Measurements from ENCODE around the gene CYGB. TPM values are rescaled to one million over a fixed set of nuclear protein-coding genes. Genes with fewer than 3 reads are reported as not detected.

The CYGB gene
- total and polyA plus RNA-seq, 2 of the 13 experiments (the other 11 are each of a cell fraction or from before 2014, with no cell fraction given), result 18.9 to 27.1 TPM

- Histone ChIP-seq H3K9ac (ENCODE audit: insufficient read depth, low read depth, low read length) (no peak overlapping the region), H3K27ac (ENCODE audit: extremely low read length, insufficient read depth, low read length) (no peak overlapping the region), H3K4me1 (ENCODE audit: insufficient read depth, low read length) (peaks cover 58% of the 10 kb centered on the region), H3K79me2 (ENCODE audit: insufficient read depth, low read length) (no peaks in the 10 kb centered on the region), H3K4me3 (replicated peaks in 1 of 3; ENCODE audit: insufficient read depth in 1 of 3, low read depth in 2 of 3, low read length in 3 of 3) (peak overlapping the region in 1 of 3 experiments; percentile 47; a peak in 1 of 6 replicates), H3K27me3 (ENCODE audit: control insufficient read depth in 1 of 2, insufficient read depth in 2 of 2, low read length in 2 of 2) (no peaks in the 10 kb centered on the region), H2AFZ (ENCODE audit: low read length) (no peak overlapping the region), H3K9me3 (ENCODE audit: low read length) (no peaks in the 10 kb centered on the region), H3K4me2 (ENCODE audit: low read depth, low read length) (peak overlapping the region; percentile 72), H4K20me1 (ENCODE audit: insufficient read depth, low read length) (peaks cover 29% of the 10 kb centered on the region; the same call in 1 of the 2 replicates), H3K36me3 (replicated peaks in 1 of 2; ENCODE audit: control insufficient read depth in 1 of 2, insufficient read depth in 2 of 2, low read length in 2 of 2) (0 out of 5 replicates have a peak, but pooled peaks cover 1 to 3% of the 10 kb centered on the region in 2 experiments)
- ChIA-PET POLR2A (interaction anchor here (0.5 to 12.2 kb wide), 3 partner anchors 9 to 243 kb away, joined by 3 to 252 read pairs (median 3); partner anchors contain the start of gene RHBDF2), CTCF (ENCODE audit: low intra/inter-chr PET ratio, low total read pairs) (no interaction called here)
- 88% methylated on average over 16 of the region's 17 CpGs for WGBS (ENCODE audit: low lambda C conversion rate)
- DNase-seq (ENCODE audit: low spot score), result no peak
- in situ Hi-C loops (cut with HindIII; ENCODE audit: extremely low pct_ligation_motif_present, low pct_unique_long_range_greater_than_20kb), result no loop called here
- FAIRE-seq, result no peak
- peak; percentile 8 for ATAC-seq
- no TSS peak for BruUV-seq (replicated peaks)
- intact Hi-C loops (cut with micrococcal nuclease; ENCODE audit: unreplicated experiment), result no loop called here
- TF ChIP-seq AGO2 (optimal IDR thresholded peaks at IDR 0.05; ENCODE audit: low read depth, low read length) (peak; percentile 63), HMG20A (CRISPR knock-in tag; IDR thresholded peaks at IDR 0.05; ENCODE audit: borderline replicate concordance) (no peak), ATF6 (CRISPR knock-in tag; conservative IDR thresholded peaks at IDR 0.05) (no peak), FIP1L1 (IDR thresholded peaks at IDR 0.05; ENCODE audit: borderline replicate concordance, insufficient read depth, low read depth, low read length) (no peak), EEA1 (CRISPR knock-in tag; IDR thresholded peaks at IDR 0.05; ENCODE audit: borderline replicate concordance) (no peak), ZNF441 (CRISPR knock-in tag; IDR thresholded peaks at IDR 0.05; ENCODE audit: borderline replicate concordance) (no peak), CC2D1A (CRISPR knock-in tag; IDR thresholded peaks at IDR 0.05) (no peak), ZNF235 (CRISPR knock-in tag; IDR thresholded peaks at IDR 0.05; ENCODE audit: borderline replicate concordance) (no peak), KDM5B (CRISPR knock-in tag; IDR thresholded peaks at IDR 0.05; ENCODE audit: borderline replicate concordance) (0 out of 2 replicates have a peak, but pooled peaks have one; percentile 27), ZNF333 (CRISPR knock-in tag; IDR thresholded peaks at IDR 0.05; ENCODE audit: borderline replicate concordance) (peak; percentile 66; the same call in 1 of the 2 replicates), SMYD3 (CRISPR knock-in tag; IDR thresholded peaks at IDR 0.05) (no peak), ZNF546 (CRISPR knock-in tag; conservative IDR thresholded peaks at IDR 0.05) (no peak), ISL2 (CRISPR knock-in tag; IDR thresholded peaks at IDR 0.05) (no peak), ZNF343 (CRISPR knock-in tag; IDR thresholded peaks at IDR 0.05) (0 out of 2 replicates have a peak, but pooled peaks have one; percentile 45), ARNT2 (CRISPR knock-in tag; IDR thresholded peaks at IDR 0.05; ENCODE audit: low read depth) (no peak), ZBTB7B (CRISPR knock-in tag; IDR thresholded peaks at IDR 0.05) (no peak), ZNF484 (CRISPR knock-in tag; IDR thresholded peaks at IDR 0.05; ENCODE audit: borderline replicate concordance, low read depth) (no peak), MED8 (CRISPR knock-in tag; IDR thresholded peaks at IDR 0.05; ENCODE audit: insufficient replicate concordance) (no peak), FOXA1 (IDR thresholded peaks at IDR 0.05) (no peak), FOXA1 (CRISPR knock-in tag; IDR thresholded peaks at IDR 0.05) (no peak), YY1 (IDR thresholded peaks at IDR 0.05; ENCODE audit: insufficient read depth, insufficient replicate concordance, low read depth, low read length) (no peak), SMARCE1 (IDR thresholded peaks at IDR 0.05; ENCODE audit: borderline replicate concordance) (no peak), GTF2F1 (IDR thresholded peaks at IDR 0.05; ENCODE audit: low read length) (no peak)
These were observed 46.0 kb downstream of the CYGB start for GRCh38 chr17:76491271-76492122.
